ENCODE results near the gene COL19A1. TPM values are rescaled to one million over a fixed set of nuclear protein-coding genes. Genes with fewer than 3 reads are reported as not detected.

COL19A1 gene
- total RNA-seq, 1 experiment from 2014 or later = not detected

DNA sequence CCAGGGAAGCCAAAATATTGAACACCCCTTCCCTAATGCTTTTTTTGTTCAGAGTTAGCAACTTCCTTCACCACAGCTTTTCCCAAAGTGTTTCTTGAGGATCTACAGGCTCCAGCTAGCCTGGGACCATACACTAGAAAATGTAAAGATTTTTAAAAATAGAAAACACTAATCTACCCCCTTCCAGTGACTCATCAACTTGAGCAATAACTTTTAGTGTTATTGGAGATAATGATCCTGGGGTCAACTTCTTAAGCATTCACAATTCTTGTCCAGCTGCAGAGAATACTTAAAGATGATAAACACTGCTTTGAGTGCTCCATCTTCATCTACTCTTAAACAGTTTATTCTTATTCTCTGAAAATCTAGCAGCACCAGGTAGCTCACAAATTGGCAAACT, 304.9 kb downstream of the COL19A1 start:
- DNase-seq (ENCODE audit: unreplicated experiment) = no peak
- CTCF ChIA-PET = no interaction called here
- no peak overlapping the region for H3K27ac Mint-ChIP-seq (ENCODE audit: low read depth, unreplicated experiment)

DNA sequence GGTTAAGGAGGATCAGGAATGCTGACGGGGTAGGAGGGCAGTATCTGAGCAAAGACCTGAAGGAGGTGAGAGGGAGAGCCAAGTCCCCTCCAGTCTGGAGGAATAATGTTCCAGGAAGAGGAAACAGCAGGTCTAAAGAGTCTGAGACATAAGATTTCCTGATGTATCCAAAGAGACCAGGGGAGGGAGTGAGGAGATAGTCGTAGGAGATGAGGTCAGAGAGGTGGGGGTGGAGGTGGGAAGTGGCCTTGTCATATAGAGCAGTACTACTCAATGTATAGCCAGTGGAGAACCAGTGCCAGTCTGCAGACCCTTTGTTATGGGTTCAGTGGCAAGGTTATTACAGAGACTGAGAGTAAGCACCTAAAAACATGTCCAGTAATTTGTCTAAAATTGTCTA, 305.9 kb downstream of the COL19A1 start:
- intact Hi-C loops (cut with micrococcal nuclease) = no loop called here
- CTCF ChIA-PET = interaction anchor here (0.7 kb wide), 1 partner anchor 95 kb away, joined by 3 read pairs; no protein-coding TSS in a partner anchor
- DNase-seq (ENCODE audit: unreplicated experiment) = no peak
- Mint-ChIP-seq H3K4me3 (ENCODE audit: unreplicated experiment) (no peak overlapping the region), H3K4me1 (ENCODE audit: insufficient read depth, unreplicated experiment) (no peaks in the 10 kb centered on the region), H3K27ac (ENCODE audit: low read depth, unreplicated experiment) (no peak overlapping the region), H3K27me3 (ENCODE audit: insufficient read depth, unreplicated experiment) (peaks cover 91% of the 10 kb centered on the region), H3K36me3 (ENCODE audit: insufficient read depth, unreplicated experiment) (no peaks in the 10 kb centered on the region), H3K9me3 (ENCODE audit: unreplicated experiment) (no peaks in the 10 kb centered on the region)
- BruUV-seq (replicated peaks) = no TSS peak
- TF ChIP-seq, protein P1, sequence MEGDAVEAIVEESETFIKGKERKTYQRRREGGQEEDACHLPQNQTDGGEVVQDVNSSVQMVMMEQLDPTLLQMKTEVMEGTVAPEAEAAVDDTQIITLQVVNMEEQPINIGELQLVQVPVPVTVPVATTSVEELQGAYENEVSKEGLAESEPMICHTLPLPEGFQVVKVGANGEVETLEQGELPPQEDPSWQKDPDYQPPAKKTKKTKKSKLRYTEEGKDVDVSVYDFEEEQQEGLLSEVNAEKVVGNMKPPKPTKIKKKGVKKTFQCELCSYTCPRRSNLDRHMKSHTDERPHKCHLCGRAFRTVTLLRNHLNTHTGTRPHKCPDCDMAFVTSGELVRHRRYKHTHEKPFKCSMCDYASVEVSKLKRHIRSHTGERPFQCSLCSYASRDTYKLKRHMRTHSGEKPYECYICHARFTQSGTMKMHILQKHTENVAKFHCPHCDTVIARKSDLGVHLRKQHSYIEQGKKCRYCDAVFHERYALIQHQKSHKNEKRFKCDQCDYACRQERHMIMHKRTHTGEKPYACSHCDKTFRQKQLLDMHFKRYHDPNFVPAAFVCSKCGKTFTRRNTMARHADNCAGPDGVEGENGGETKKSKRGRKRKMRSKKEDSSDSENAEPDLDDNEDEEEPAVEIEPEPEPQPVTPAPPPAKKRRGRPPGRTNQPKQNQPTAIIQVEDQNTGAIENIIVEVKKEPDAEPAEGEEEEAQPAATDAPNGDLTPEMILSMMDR (IDR thresholded peaks at IDR 0.05; ENCODE audit: unreplicated experiment) = no peak
- POLR2A ChIA-PET = no interaction called here

More for the DNA sequence above, 304.9 kb downstream of the COL19A1 start:
- Mint-ChIP-seq H3K27me3 (ENCODE audit: insufficient read depth, unreplicated experiment) (peaks cover 91% of the 10 kb centered on the region), H3K9me3 (ENCODE audit: unreplicated experiment) (no peaks in the 10 kb centered on the region), H3K4me3 (ENCODE audit: unreplicated experiment) (no peak overlapping the region), H3K4me1 (ENCODE audit: insufficient read depth, unreplicated experiment) (no peaks in the 10 kb centered on the region), H3K36me3 (ENCODE audit: insufficient read depth, unreplicated experiment) (no peaks in the 10 kb centered on the region)
- POLR2A ChIA-PET = no interaction called here
- intact Hi-C loops (cut with micrococcal nuclease) = no loop called here
- BruUV-seq (replicated peaks) = no TSS peak
- TF ChIP-seq, protein P1 (IDR thresholded peaks at IDR 0.05; ENCODE audit: unreplicated experiment) = no peak

DNA sequence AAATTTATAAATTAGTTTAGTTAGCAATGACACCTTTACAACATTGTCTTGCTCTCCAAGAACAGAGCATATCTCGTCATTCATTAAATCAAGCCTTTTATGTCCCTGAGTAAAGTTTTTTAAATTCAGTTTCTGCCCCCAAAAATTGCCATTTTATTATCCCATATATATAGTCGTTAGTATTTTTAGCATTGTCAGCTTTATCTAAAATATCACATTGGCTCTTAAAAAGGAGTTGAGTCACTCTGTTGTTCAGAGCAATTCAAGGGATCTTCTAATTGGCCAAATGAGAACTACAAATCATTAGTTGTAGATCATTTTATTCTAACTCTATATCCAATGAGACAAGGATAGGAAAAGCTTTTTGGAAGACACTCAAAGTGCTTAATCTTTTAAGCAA, 309.4 kb downstream of the COL19A1 start:
- Mint-ChIP-seq H3K27ac (ENCODE audit: low read depth, unreplicated experiment) (no peak overlapping the region), H3K4me1 (ENCODE audit: insufficient read depth, unreplicated experiment) (no peaks in the 10 kb centered on the region), H3K27me3 (ENCODE audit: insufficient read depth, unreplicated experiment) (peaks cover 62% of the 10 kb centered on the region), H3K4me3 (ENCODE audit: unreplicated experiment) (no peak overlapping the region), H3K9me3 (ENCODE audit: unreplicated experiment) (no peaks in the 10 kb centered on the region), H3K36me3 (ENCODE audit: insufficient read depth, unreplicated experiment) (no peaks in the 10 kb centered on the region)
- BruUV-seq (replicated peaks) = no TSS peak
- ChIA-PET CTCF (no interaction called here), POLR2A (no interaction called here)
- no peak for DNase-seq (ENCODE audit: unreplicated experiment)
- TF ChIP-seq, protein P1 (IDR thresholded peaks at IDR 0.05; ENCODE audit: unreplicated experiment) = no peak
- intact Hi-C loops (cut with micrococcal nuclease) = no loop called here

DNA sequence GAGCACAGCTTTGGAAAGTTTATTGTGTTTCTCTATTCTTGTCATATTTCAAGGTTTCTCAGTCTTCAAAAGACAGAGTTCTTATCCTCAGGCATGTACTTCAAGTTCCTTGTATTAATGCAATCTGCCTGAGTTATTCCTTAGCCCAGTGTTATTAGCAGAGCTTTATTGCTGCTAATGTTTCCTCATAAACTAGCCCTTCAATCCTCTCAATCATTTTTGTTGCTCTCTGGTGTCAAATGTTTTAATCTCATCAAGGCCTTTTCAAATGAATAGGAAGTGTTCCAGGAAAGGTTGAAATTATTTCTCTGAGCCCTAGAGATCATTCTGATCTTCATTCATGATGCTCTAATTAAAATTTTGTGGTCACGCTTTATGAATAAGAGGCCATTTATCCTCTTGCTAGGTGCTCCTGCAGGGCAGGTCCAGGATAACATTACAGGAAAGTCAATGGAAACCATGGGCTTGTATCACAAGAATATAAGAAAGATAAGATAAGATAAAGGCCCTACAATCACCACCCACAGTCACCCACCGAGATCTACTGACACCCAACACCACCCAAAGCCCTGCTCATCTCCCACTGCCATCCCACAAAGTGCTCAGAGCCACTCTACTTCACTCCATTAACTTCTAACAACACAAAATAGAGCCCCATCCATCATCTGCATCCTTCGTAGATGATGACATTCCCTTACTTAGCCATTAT, 310.6 kb downstream of the COL19A1 start:
- no peaks in the 10 kb centered on the region for H3K9me3 Mint-ChIP-seq (ENCODE audit: unreplicated experiment)
- POLR2A ChIA-PET = no interaction called here
- H3K27me3 Mint-ChIP-seq (ENCODE audit: insufficient read depth, unreplicated experiment) = peaks cover 49% of the 10 kb centered on the region
- CTCF ChIA-PET = interaction anchor here (0.6 kb wide), 1 partner anchor 801 kb away, joined by 3 read pairs; no protein-coding TSS in a partner anchor
- H3K27ac Mint-ChIP-seq (ENCODE audit: low read depth, unreplicated experiment) = no peak overlapping the region
- H3K4me1 Mint-ChIP-seq (ENCODE audit: insufficient read depth, unreplicated experiment) = no peaks in the 10 kb centered on the region
- TF ChIP-seq, protein P1 (IDR thresholded peaks at IDR 0.05; ENCODE audit: unreplicated experiment) = no peak
- no peak overlapping the region for H3K4me3 Mint-ChIP-seq (ENCODE audit: unreplicated experiment)
- intact Hi-C loops (cut with micrococcal nuclease) = no loop called here
- DNase-seq (ENCODE audit: unreplicated experiment) = no peak
- BruUV-seq (replicated peaks) = no TSS peak
- no peaks in the 10 kb centered on the region for H3K36me3 Mint-ChIP-seq (ENCODE audit: insufficient read depth, unreplicated experiment)
